H1 (cell line): ENCODE results near the gene BRAT1. TPM values are rescaled to one million over a fixed set of nuclear protein-coding genes. Genes with fewer than 3 reads are reported as not detected.
A peak's percentile ranks its signal among the peaks of the same experiment; 100 is the strongest.

Experiments
- BRCA1 ChIP-seq: IDR thresholded peaks from 2 replicates; pipeline ENCODE4 v1.6.1; 2012; ENCODE audit warnings: low read depth, low read length, improper control_type of control experiment
- CBX8 ChIP-seq: fragments of 300-800, 300-1000 bp; sonication (generic); IDR thresholded peaks from 2 replicates; pipeline ENCODE4 v1.7.1; 2016; ENCODE audit warnings: low read depth, low read length, borderline replicate concordance
- CEBPB ChIP-seq: IDR thresholded peaks from 2 replicates; pipeline ENCODE4 v1.6.1; 2012; ENCODE audit warnings: low read depth, low read length
- CHD2 ChIP-seq: IDR thresholded peaks from 2 replicates; pipeline ENCODE4 v1.6.1; 2012; ENCODE audit warnings: low read length, improper control_type of control experiment
- CREB1 ChIP-seq: IDR thresholded peaks from 2 replicates; pipeline ENCODE4 v1.6.1; 2012; ENCODE audit warnings: inconsistent platforms
- CTBP2 ChIP-seq: IDR thresholded peaks from 2 replicates; pipeline ENCODE4 v1.7.0; 2011; ENCODE audit warnings: borderline replicate concordance, mild to moderate bottlenecking, moderate library complexity, mixed read lengths, low read length; ENCODE audit not compliant: insufficient read depth, insufficient read length
- GABPA ChIP-seq: IDR thresholded peaks from 2 replicates; pipeline ENCODE4 v1.6.1; 2011; ENCODE audit warnings: mild to moderate bottlenecking, low read length, moderate library complexity, borderline replicate concordance; ENCODE audit not compliant: insufficient read depth
- JUN ChIP-seq: IDR thresholded peaks from 2 replicates; pipeline ENCODE4 v1.6.1; 2011; ENCODE audit warnings: low read depth, mild to moderate bottlenecking, improper control_type of control experiment, low read length
- KDM5A ChIP-seq: fragments of 200-600 bp; IDR thresholded peaks from 2 replicates; pipeline ENCODE4 v1.7.1; 2012; ENCODE audit warnings: mild to moderate bottlenecking, low read length, inconsistent platforms, mixed read lengths
- MAFK ChIP-seq: IDR thresholded peaks from 2 replicates; pipeline ENCODE4 v1.6.1; 2012; ENCODE audit warnings: low read depth, mild to moderate bottlenecking, improper control_type of control experiment, low read length
- NRF1 ChIP-seq: IDR thresholded peaks from 2 replicates; pipeline ENCODE4 v1.6.1; 2011; ENCODE audit warnings: mild to moderate bottlenecking, low read depth, low read length, improper control_type of control experiment
- POLR2A ChIP-seq, 2 experiments: IDR thresholded peaks; 1 replicate in 1 of 2; 2 replicates in 1 of 2; pipeline ENCODE4 v1.6.1; 2011; ENCODE audit warnings: low read depth in 2 of 2, low read length in 2 of 2, mild to moderate bottlenecking in 2 of 2; ENCODE audit errors: control extremely low read depth in 1 of 2
- RFX5 ChIP-seq: IDR thresholded peaks from 2 replicates; pipeline ENCODE4 v1.6.1; 2011; ENCODE audit warnings: low read depth, low read length, improper control_type of control experiment, borderline replicate concordance
- SIRT6 ChIP-seq: IDR thresholded peaks from one replicate; pipeline ENCODE4 v1.7.1; 2012; ENCODE audit warnings: low read length, inconsistent platforms
- SP1 ChIP-seq: IDR thresholded peaks from 2 replicates; pipeline ENCODE4 v1.6.1; 2011; ENCODE audit warnings: low read depth, low read length
- SP4 ChIP-seq: IDR thresholded peaks from 2 replicates; pipeline ENCODE4 v1.6.1; 2012; ENCODE audit warnings: low read length, inconsistent platforms
- SRF ChIP-seq: IDR thresholded peaks from 2 replicates; pipeline ENCODE4 v1.6.1; 2011; ENCODE audit warnings: mild to moderate bottlenecking, low read depth, low read length, moderate library complexity
- TCF12 ChIP-seq: IDR thresholded peaks from 2 replicates; pipeline ENCODE4 v1.6.1; 2011; ENCODE audit warnings: low read depth, mild to moderate bottlenecking, low read length
- polyA plus RNA-seq, 7 experiments: library from polyadenylated mRNA; depleted of rRNA in 3 of 7; stranded (reverse) in 5 of 7; unstranded in 2 of 7; fragments of >200 nt in 5 of 7; fragments of 200-250 nt in 2 of 7; gene quantifications; 1 replicate in 5 of 7; 2 replicates in 1 of 7; 4 replicates in 1 of 7; pipeline versions ENCODE4 v1.2.1 to v1.2.3, GENCODE V29; 2011 to 2013; ENCODE audit warnings: missing spikeins in 2 of 7, mixed read lengths in 2 of 7
- total RNA-seq: library from RNA; stranded (reverse); fragmentation: NEBNext Ultra II Directional; extraction: Animal tissue kit (Norgen Biotek cat#: 25700); gene quantifications from 2 replicates; pipeline ENCODE4 v1.2.1, GENCODE V29; 2021
- TF ChIP-seq, protein P1 (sequence below), 3 experiments: IDR thresholded peaks; 1 replicate in 2 of 3; 2 replicates in 1 of 3; pipeline versions ENCODE4 v1.5.1 to v1.6.1; 2011; ENCODE audit warnings: low read length in 3 of 3, mild to moderate bottlenecking in 3 of 3, inconsistent platforms in 2 of 3, low read depth in 1 of 3, moderate library complexity in 1 of 3; ENCODE audit not compliant: insufficient read depth in 1 of 3; ENCODE audit errors: control extremely low read depth in 1 of 3
- TF ChIP-seq, protein P2 (sequence below): IDR thresholded peaks from 2 replicates; pipeline ENCODE4 v1.6.1; 2012; ENCODE audit warnings: inconsistent platforms

Gene BRAT1
- total and polyA plus RNA-seq, 2 of the 8 experiments (the other 6 are each of a cell fraction or from before 2014, with no cell fraction given), result 36.8 to 42.3 TPM

DNA sequence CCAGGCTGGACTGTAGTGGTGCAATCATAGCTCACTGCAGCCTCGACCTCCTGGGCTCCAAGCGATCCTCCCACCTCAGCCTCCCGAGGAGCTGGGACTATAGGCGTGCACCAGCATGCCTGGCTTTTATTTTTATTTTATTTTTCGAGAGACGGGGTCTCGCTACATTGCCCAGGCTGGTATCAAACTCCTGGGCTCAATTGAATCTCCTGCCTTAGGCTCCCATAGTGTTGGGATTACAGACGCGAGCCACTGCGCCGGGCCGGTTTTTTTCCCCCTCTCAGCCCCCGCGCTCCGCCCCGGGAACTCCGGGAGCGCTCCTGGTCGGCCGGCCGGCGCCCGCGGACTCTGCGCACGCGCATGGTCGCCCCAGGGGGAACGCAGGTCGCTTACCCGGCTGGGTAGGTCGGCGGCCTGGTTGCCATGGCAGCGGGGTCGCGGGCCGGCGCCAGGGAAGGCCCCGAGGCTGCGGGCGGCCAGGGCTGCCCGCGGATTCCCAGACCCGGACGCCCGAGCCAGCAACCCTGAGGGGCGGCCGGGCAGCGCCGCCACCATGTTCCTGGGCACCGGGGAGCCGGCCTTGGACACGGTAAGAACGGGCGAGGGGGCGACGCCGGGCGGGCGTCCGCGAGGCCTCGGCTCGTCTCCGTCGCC, 3.4 kb upstream of the BRAT1 start, which contains the start of gene IQCE (continued):
- peak; percentile 66; the same call in 1 of the 2 replicates for TF ChIP-seq SP1
- TF ChIP-seq KDM5A, result no peak
- TF ChIP-seq CREB1, result 0 out of 2 replicates have a peak, but pooled peaks have one; percentile 31
- TF ChIP-seq NRF1, result peak; percentile 57
- TF ChIP-seq BRCA1, result no peak
- no peak for TF ChIP-seq CBX8
- TF ChIP-seq SRF, result no peak
- no peak for TF ChIP-seq SIRT6
- no peak for TF ChIP-seq POLR2A (IDR thresholded peaks at IDR 0.05; ENCODE audit: control extremely low read depth in 1 of 2, low read depth in 2 of 2, low read length in 2 of 2)
- TF ChIP-seq CTBP2, result no peak
- no peak for TF ChIP-seq CEBPB
- no peak for TF ChIP-seq TCF12
- no peak for TF ChIP-seq RFX5
- TF ChIP-seq SP4, result no peak; the same call in 1 of the 2 replicates
- TF ChIP-seq, protein P1, sequence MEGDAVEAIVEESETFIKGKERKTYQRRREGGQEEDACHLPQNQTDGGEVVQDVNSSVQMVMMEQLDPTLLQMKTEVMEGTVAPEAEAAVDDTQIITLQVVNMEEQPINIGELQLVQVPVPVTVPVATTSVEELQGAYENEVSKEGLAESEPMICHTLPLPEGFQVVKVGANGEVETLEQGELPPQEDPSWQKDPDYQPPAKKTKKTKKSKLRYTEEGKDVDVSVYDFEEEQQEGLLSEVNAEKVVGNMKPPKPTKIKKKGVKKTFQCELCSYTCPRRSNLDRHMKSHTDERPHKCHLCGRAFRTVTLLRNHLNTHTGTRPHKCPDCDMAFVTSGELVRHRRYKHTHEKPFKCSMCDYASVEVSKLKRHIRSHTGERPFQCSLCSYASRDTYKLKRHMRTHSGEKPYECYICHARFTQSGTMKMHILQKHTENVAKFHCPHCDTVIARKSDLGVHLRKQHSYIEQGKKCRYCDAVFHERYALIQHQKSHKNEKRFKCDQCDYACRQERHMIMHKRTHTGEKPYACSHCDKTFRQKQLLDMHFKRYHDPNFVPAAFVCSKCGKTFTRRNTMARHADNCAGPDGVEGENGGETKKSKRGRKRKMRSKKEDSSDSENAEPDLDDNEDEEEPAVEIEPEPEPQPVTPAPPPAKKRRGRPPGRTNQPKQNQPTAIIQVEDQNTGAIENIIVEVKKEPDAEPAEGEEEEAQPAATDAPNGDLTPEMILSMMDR (IDR thresholded peaks at IDR 0.05; ENCODE audit: control extremely low read depth in 1 of 3, insufficient read depth in 1 of 3, low read depth in 1 of 3, low read length in 3 of 3), result no peak
- no peak for TF ChIP-seq CHD2
- TF ChIP-seq JUN, result no peak
- no peak for TF ChIP-seq GABPA
- TF ChIP-seq, protein P2, sequence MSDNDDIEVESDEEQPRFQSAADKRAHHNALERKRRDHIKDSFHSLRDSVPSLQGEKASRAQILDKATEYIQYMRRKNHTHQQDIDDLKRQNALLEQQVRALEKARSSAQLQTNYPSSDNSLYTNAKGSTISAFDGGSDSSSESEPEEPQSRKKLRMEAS, result no peak
- TF ChIP-seq MAFK, result no peak
